OCI-LY7 (cell line): ENCODE data around the gene PPP2R1B. TPM values are rescaled to one million over a fixed set of nuclear protein-coding genes. Genes with fewer than 3 reads are reported as not detected.

Source experiments
- BruUV-seq: library from RNA; stranded (reverse); fragments of 400-500 nt; replicated peaks from 2 replicates; lab custom pipeline; 2021; lab: Mats Ljungman, UMichigan
- CTCF ChIA-PET: fragments of 300-600 bp; sonication (Branson Sonifier 250); formaldehyde crosslinking; loops from one replicate; lab custom pipeline; 2022; ENCODE audit warnings: antibody characterized with exemption; ENCODE audit not compliant: unreplicated experiment; lab: Charles Lee
- POLR2A ChIA-PET: fragments of 300-600 bp; sonication (Branson Sonifier 250); formaldehyde crosslinking; loops from one replicate; lab custom pipeline; 2022; ENCODE audit warnings: antibody characterized with exemption; lab: Charles Lee
- DNase-seq: peaks from one replicate; pipeline ENCODE4 v3.0.0-alpha.2; 2015; ENCODE audit warnings: low spot score
- H2AFZ ChIP-seq: fragments of 200-600 bp; sonication (generic), shearing (Covaris generic); 2 replicates; pipeline ENCODE4 v1.6.1; 2014; ENCODE audit warnings: mild to moderate bottlenecking, antibody characterized with exemption, low read length, moderate library complexity
- H3K27ac ChIP-seq: fragments of 200-600 bp; sonication (generic); 2 replicates; pipeline ENCODE4 v1.5.1; 2014; ENCODE audit warnings: mixed run types, low read depth, mild to moderate bottlenecking, moderate library complexity, low read length, inconsistent platforms; ENCODE audit not compliant: poor library complexity, severe bottlenecking
- H3K36me3 ChIP-seq: fragments of 200-600 bp; sonication (generic); 2 replicates; pipeline ENCODE4 v1.6.1; 2014; ENCODE audit warnings: mild to moderate bottlenecking, antibody characterized with exemption, low read length, moderate library complexity, mixed read lengths; ENCODE audit not compliant: insufficient read depth
- H3K4me1 ChIP-seq: fragments of 200-600 bp; sonication (generic); 2 replicates; pipeline ENCODE4 v1.5.1; 2014; ENCODE audit warnings: mild to moderate bottlenecking, low read length; ENCODE audit not compliant: insufficient read depth, poor library complexity, severe bottlenecking
- H3K4me2 ChIP-seq: fragments of 200-600 bp; sonication (generic); 2 replicates; pipeline ENCODE4 v1.6.1; 2014; ENCODE audit warnings: mild to moderate bottlenecking, low read length
- H3K4me3 ChIP-seq: fragments of 200-600 bp; sonication (generic); 2 replicates; pipeline ENCODE4 v1.5.1; 2014; ENCODE audit warnings: mild to moderate bottlenecking, low read depth, low read length; ENCODE audit not compliant: poor library complexity, severe bottlenecking
- H3K79me2 ChIP-seq: fragments of 200-600 bp; sonication (generic); 2 replicates; pipeline ENCODE4 v1.6.1; 2016; ENCODE audit warnings: low read depth, mild to moderate bottlenecking, low read length, moderate library complexity, mixed read lengths; ENCODE audit not compliant: insufficient read depth
- H3K9me2 ChIP-seq: fragments of 200-600 bp; sonication (generic); 2 replicates; pipeline ENCODE4 v1.6.1; 2016; ENCODE audit warnings: mild to moderate bottlenecking, low read length, mixed read lengths; ENCODE audit not compliant: insufficient read depth
- H3K9me3 ChIP-seq: fragments of 200-600 bp; sonication (generic); 2 replicates; pipeline ENCODE4 v1.6.1; 2014; ENCODE audit warnings: mild to moderate bottlenecking, mixed run types, low read length, mixed read lengths
- H4K20me1 ChIP-seq: fragments of 200-600 bp; sonication (generic); 2 replicates; pipeline ENCODE4 v1.6.1; 2014; ENCODE audit warnings: mild to moderate bottlenecking, antibody characterized with exemption, low read length, moderate library complexity, mixed read lengths; ENCODE audit not compliant: insufficient read depth
- CTCF ChIP-seq: fragments of 200-600 bp; sonication (generic); conservative IDR thresholded peaks from 2 replicates; pipeline ENCODE4 v1.5.1; 2014; ENCODE audit warnings: mild to moderate bottlenecking, antibody characterized with exemption, low read length, moderate library complexity, mixed read lengths
- EZH2phosphoT487 ChIP-seq: fragments of 200-600 bp; sonication (generic); IDR thresholded peaks from 2 replicates; pipeline ENCODE4 v1.6.1; 2018; ENCODE audit warnings: low read depth, borderline replicate concordance, mild to moderate bottlenecking, mixed run types, antibody characterized with exemption, low read length, moderate library complexity, mixed read lengths
- intact Hi-C: fragments of 100-400 bp; cut with micrococcal nuclease; formaldehyde crosslinking; loops from one replicate; pipeline ENCODE4 v1.10.0; 2022; ENCODE audit not compliant: unreplicated experiment
- total RNA-seq, 2 experiments: library from RNA; depleted of rRNA in 1 of 2; stranded (reverse); fragments of >200 nt in 1 of 2; shearing (Covaris generic) in 1 of 2; gene quantifications; 2 replicates each; pipeline ENCODE4 v1.2.3, GENCODE V29; 2014 to 2022

The PPP2R1B gene
- total RNA-seq, 2 experiments from 2014 or later: 50.6 to 84.2 TPM

GRCh38 chr11:111765320-111765983 is 737 bp downstream of the PPP2R1B start:
- Histone ChIP-seq H3K36me3 (peaks cover 43% of the 10 kb centered on the region), H3K79me2 (peaks cover 23% of the 10 kb centered on the region), H3K4me2 (peak overlapping the region; percentile 91), H3K4me1 (peaks cover 17% of the 10 kb centered on the region), H3K27ac (peak overlapping the region; percentile 35), H3K4me3 (peak overlapping the region; percentile 88), H3K9me2 (no peaks in the 10 kb centered on the region), H4K20me1 (peaks cover 11% of the 10 kb centered on the region; the same call in 1 of the 2 replicates), H2AFZ (peak overlapping the region; percentile 97; the same call in 1 of the 2 replicates), H3K9me3 (no peaks in the 10 kb centered on the region)
- TF ChIP-seq EZH2phosphoT487: no peak
- TF ChIP-seq CTCF: no peak
- peak; percentile 9 for DNase-seq
- POLR2A ChIA-PET: interaction anchor here (0.6 to 5.7 kb wide), 17 partner anchors 8 to 771 kb away, joined by 3 to 52 read pairs (median 4); partner anchors contain the start of gene ALG9
- CTCF ChIA-PET: no interaction called here
- intact Hi-C loops: no loop called here
- no TSS peak for BruUV-seq

- Histone ChIP-seq H3K79me2 (peaks cover 23% of the 10 kb centered on the region), H3K36me3 (peaks cover 52% of the 10 kb centered on the region), H3K27ac (no peak overlapping the region), H3K9me2 (no peaks in the 10 kb centered on the region), H3K4me3 (peak overlapping the region; percentile 88), H3K4me1 (peaks cover 17% of the 10 kb centered on the region), H2AFZ (no peak overlapping the region), H4K20me1 (peaks cover 11% of the 10 kb centered on the region; the same call in 1 of the 2 replicates), H3K4me2 (peak overlapping the region; percentile 91), H3K9me3 (no peaks in the 10 kb centered on the region)
- TF ChIP-seq CTCF: no peak
- TF ChIP-seq EZH2phosphoT487: no peak
- intact Hi-C loops: no loop called here
- no TSS peak for BruUV-seq
- CTCF ChIA-PET: interaction anchor here (2.8 kb wide), 1 partner anchor 12 kb away, joined by 9 read pairs; no protein-coding TSS in a partner anchor
- no peak for DNase-seq
- POLR2A ChIA-PET: interaction anchor here (0.6 to 5.7 kb wide), 13 partner anchors 10 to 1560 kb away, joined by 3 to 52 read pairs (median 4); partner anchors contain the start of gene ALG9
Measured at GRCh38 chr11:111764621-111765020, 1.6 kb downstream of the PPP2R1B start.
